H1 (cell line): ENCODE data around the gene TRIM62.

Experiments
- BRCA1 ChIP-seq: IDR thresholded peaks from 2 replicates; pipeline ENCODE4 v1.6.1; 2012; ENCODE audit warnings: low read depth, low read length, improper control_type of control experiment
- CTCF ChIP-seq, 3 experiments: IDR thresholded peaks; 1 replicate in 2 of 3; 2 replicates in 1 of 3; pipeline versions ENCODE4 v1.5.1 to v1.6.1; 2011; ENCODE audit warnings: low read length in 3 of 3, mild to moderate bottlenecking in 3 of 3, inconsistent platforms in 2 of 3, low read depth in 1 of 3, moderate library complexity in 1 of 3; ENCODE audit not compliant: insufficient read depth in 1 of 3; ENCODE audit errors: control extremely low read depth in 1 of 3

- TF ChIP-seq BRCA1 (no peak), CTCF (IDR thresholded peaks at IDR 0.05; ENCODE audit: control extremely low read depth in 1 of 3, insufficient read depth in 1 of 3, low read depth in 1 of 3, low read length in 3 of 3) (no peak)
These were observed 5.4 kb downstream of the TRIM62 start for GRCh38 chr1:33176362-33176850.
